HG02884 (cell line): Measurements from ENCODE around the gene HNMT.
A peak's percentile ranks its signal among the peaks of the same experiment; 100 is the strongest.

Source experiments
- ATAC-seq: cut with Tn5 transposase; IDR thresholded peaks from one replicate; pipeline ENCODE4 v1.9.1; 2021; ENCODE audit warnings: mild to moderate bottlenecking, moderate library complexity; ENCODE audit not compliant: unreplicated experiment

Gene HNMT

GRCh38 chr2:138009622-138010021 is 45.3 kb downstream of the HNMT start:
- no peak for ATAC-seq

GRCh38 chr2:138010890-138011289 is 46.6 kb downstream of the HNMT start:
- no peak for ATAC-seq

- no peak for ATAC-seq
Observed at GRCh38 chr2:138012082-138012481, 47.8 kb downstream of the HNMT start.

- no peak for ATAC-seq
Observed at GRCh38 chr2:138012968-138013367, 48.7 kb downstream of the HNMT start.

GRCh38 chr2:138013639-138014038 is 49.4 kb downstream of the HNMT start:
- no peak for ATAC-seq

GRCh38 chr2:138015494-138015893 is 51.2 kb downstream of the HNMT start:
- ATAC-seq, result no peak

- no peak for ATAC-seq
Observed at GRCh38 chr2:138016351-138017087, 52.2 kb downstream of the HNMT start.

GRCh38 chr2:138017824-138018223 is 53.6 kb downstream of the HNMT start:
- no peak for ATAC-seq

GRCh38 chr2:138018866-138019688 is 54.8 kb downstream of the HNMT start:
- no peak for ATAC-seq

- no peak for ATAC-seq
Observed at GRCh38 chr2:138020432-138020831, 56.2 kb downstream of the HNMT start.

GRCh38 chr2:138021154-138021553 is 56.9 kb downstream of the HNMT start:
- ATAC-seq, result no peak

- ATAC-seq, result no peak
Observed at GRCh38 chr2:138023298-138023697, 59.0 kb downstream of the HNMT start.

GRCh38 chr2:138023976-138024375 is 59.7 kb downstream of the HNMT start:
- no peak for ATAC-seq

GRCh38 chr2:138026111-138027020 is 62.1 kb downstream of the HNMT start:
- no peak for ATAC-seq

GRCh38 chr2:138028538-138028937 is 64.3 kb downstream of the HNMT start:
- ATAC-seq, result peak; percentile 53

GRCh38 chr2:138029276-138029675 is 65.0 kb downstream of the HNMT start:
- no peak for ATAC-seq

- peak; percentile 81 for ATAC-seq
Observed at GRCh38 chr2:138030459-138030858, 66.2 kb downstream of the HNMT start.

GRCh38 chr2:138032334-138032733 is 68.1 kb downstream of the HNMT start:
- ATAC-seq, result no peak

GRCh38 chr2:138034536-138034935 is 70.3 kb downstream of the HNMT start:
- ATAC-seq, result no peak

GRCh38 chr2:138035608-138036217 is 71.4 kb downstream of the HNMT start:
- no peak for ATAC-seq

GRCh38 chr2:138036522-138036921 is 72.2 kb downstream of the HNMT start:
- no peak for ATAC-seq
